Measurements from ENCODE around the gene MPP2.

Gene MPP2

GRCh38 chr17:43825567-43825966 lies 81.8 kb downstream of the MPP2 start:
- DNase-seq (ENCODE audit: low read depth in 2 of 3, low spot score in 2 of 3) = no peak
